DMS 273 treated with DMSO at 0.1 percent for 48 hours (cell line): Measurements from ENCODE around the gene EHMT1.

ENCODE experiments used
- DNase-seq: peaks from one replicate; lab custom pipeline; 2025; lab: John Stamatoyannopoulos, UW

Gene EHMT1

GRCh38 chr9:137741330-137741729 is 122.5 kb downstream of the EHMT1 start:
- DNase-seq = no peak

- DNase-seq = no peak
Measured at GRCh38 chr9:137742698-137743097, 123.9 kb downstream of the EHMT1 start.

- DNase-seq = no peak
Measured at GRCh38 chr9:137743695-137744094, 124.9 kb downstream of the EHMT1 start.

- DNase-seq = no peak
Measured at GRCh38 chr9:137744632-137745183, 125.9 kb downstream of the EHMT1 start.

GRCh38 chr9:137745541-137745991 is 126.8 kb downstream of the EHMT1 start:
- no peak for DNase-seq

- no peak for DNase-seq
Measured at GRCh38 chr9:137748311-137748710, 129.5 kb downstream of the EHMT1 start.

- no peak for DNase-seq
Measured at GRCh38 chr9:137748741-137749140, 129.9 kb downstream of the EHMT1 start.

- no peak for DNase-seq
Measured at GRCh38 chr9:137749511-137749910, 130.7 kb downstream of the EHMT1 start.

- no peak for DNase-seq
Measured at GRCh38 chr9:137750007-137750406, 131.2 kb downstream of the EHMT1 start.

GRCh38 chr9:137750566-137750965 is 131.8 kb downstream of the EHMT1 start:
- no peak for DNase-seq

- no peak for DNase-seq
Measured at GRCh38 chr9:137751616-137752015, 132.8 kb downstream of the EHMT1 start.

- DNase-seq = no peak
Measured at GRCh38 chr9:137752426-137752825, 133.6 kb downstream of the EHMT1 start.

- DNase-seq = no peak
Measured at GRCh38 chr9:137753192-137753765, 134.5 kb downstream of the EHMT1 start.

- DNase-seq = no peak
Measured at GRCh38 chr9:137755261-137755927, 136.6 kb downstream of the EHMT1 start.

- DNase-seq = no peak
Measured at GRCh38 chr9:137756045-137756744, 137.4 kb downstream of the EHMT1 start.

GRCh38 chr9:137757139-137757538 is 138.3 kb downstream of the EHMT1 start:
- no peak for DNase-seq

GRCh38 chr9:137757613-137758029 is 138.8 kb downstream of the EHMT1 start:
- no peak for DNase-seq

- DNase-seq = no peak
Measured at GRCh38 chr9:137758067-137758466, 139.3 kb downstream of the EHMT1 start.

- no peak for DNase-seq
Measured at GRCh38 chr9:137759117-137759516, 140.3 kb downstream of the EHMT1 start.

GRCh38 chr9:137759649-137760321 is 141.0 kb downstream of the EHMT1 start:
- DNase-seq = no peak

GRCh38 chr9:137760426-137760825 is 141.6 kb downstream of the EHMT1 start:
- no peak for DNase-seq

GRCh38 chr9:137761032-137761431 is 142.2 kb downstream of the EHMT1 start:
- no peak for DNase-seq
